Stomach (tissue), 9 donors: Measurements from ENCODE around the gene HOXD4. TPM values are rescaled to one million over a fixed set of nuclear protein-coding genes. Genes with fewer than 3 reads are reported as not detected.

Experiments used
- DNase-seq, 2 donors: peaks; one replicate each; pipeline versions ENCODE4 v3.0.0 to v3.0.0-alpha.2; 2013 to 2019
- H3K27ac ChIP-seq, 5 donors: fragments of 200-600 bp in 4 of 5; sonication (generic) in 4 of 5; one replicate each; pipeline ENCODE4 v1.5.1; 2013 to 2019; ENCODE audit warnings: mild to moderate bottlenecking in 1 of 5, moderate library complexity in 1 of 5
- H3K27me3 ChIP-seq, 3 donors: fragments of 200-600 bp; sonication (generic); one replicate each; pipeline ENCODE4 v1.5.1; 2017 to 2019; ENCODE audit warnings: mixed run types in 1 of 3
- H3K36me3 ChIP-seq, 4 donors: fragments of 200-600 bp; sonication (generic); 1 replicate in 3 of 4; 2 replicates in 1 of 4; pipeline ENCODE4 v1.5.1; 2016 to 2019
- H3K4me1 ChIP-seq, 4 donors: fragments of 200-600 bp; sonication (generic); one replicate each; pipeline ENCODE4 v1.5.1; 2016 to 2019
- H3K4me3 ChIP-seq, 4 donors: fragments of 200-600 bp; sonication (generic) in 3 of 4; one replicate each; pipeline ENCODE4 v1.5.1; 2016 to 2019; ENCODE audit warnings: mild to moderate bottlenecking in 1 of 4
- H3K9me3 ChIP-seq, 4 donors: fragments of 200-600 bp; sonication (generic); one replicate each; pipeline ENCODE4 v1.5.1; 2016 to 2019
- EP300 ChIP-seq: sonication (generic); formaldehyde crosslinking; IDR thresholded peaks from one replicate; pipeline ENCODE4 v1.6.1; 2017; ENCODE audit warnings: antibody characterized with exemption
- POLR2A ChIP-seq, 4 donors: fragments of 450-650 bp; IDR thresholded peaks; one replicate each; pipeline ENCODE4 v1.6.1; 2016; ENCODE audit warnings: antibody characterized with exemption in 4 of 4, control low read depth in 2 of 4, mild to moderate bottlenecking in 1 of 4, moderate library complexity in 1 of 4
- POLR2AphosphoS5 ChIP-seq, 3 donors: sonication (generic); formaldehyde crosslinking; IDR thresholded peaks; one replicate each; pipeline ENCODE4 v1.6.1; 2016; ENCODE audit warnings: antibody characterized with exemption in 3 of 3
- WGBS, 5 donors: extraction: QIAGEN DNeasy Blood & Tissue Kit in 3 of 5; methylation state at CpG; one replicate each; pipeline versions ENCODE4 v1.1.5 to v1.1.7; 2013 to 2018; 5-methylcytosine and 5-hydroxymethylcytosine counted together
- intact Hi-C: fragments of 100-400 bp; cut with DNase I; formaldehyde crosslinking; loops from one replicate; pipeline ENCODE4 v1.15.1; 2023; ENCODE audit warnings: low total_unique reads
- polyA plus RNA-seq, 3 donors: library from polyadenylated mRNA; stranded (reverse); fragments of 200-250 nt; gene quantifications; one replicate each; pipeline ENCODE4 v1.2.3, GENCODE V29; 2013
- total RNA-seq, 5 donors: library from RNA; depleted of rRNA; stranded (reverse); fragments of >200 nt; gene quantifications; one replicate each; pipeline versions ENCODE4 v1.1.0 to v1.2.3, GENCODE V29; 2014 to 2016
- TF ChIP-seq, protein P1 (sequence below), 7 experiments: fragments of 450-650 bp in 4 of 7; fragments of 200-600 bp in 3 of 7; sonication (generic) in 3 of 7; IDR thresholded peaks; one replicate each; pipeline ENCODE4 v1.5.1; 2016 to 2019; ENCODE audit warnings: antibody characterized with exemption in 7 of 7, control low read depth in 2 of 7, mild to moderate bottlenecking in 1 of 7
- donor health status: healthy with polysubstance abuse.
- donor health status: Bipolar disorder and iron deficiency.
- donor health status: healthy.

Gene HOXD4
- total and polyA plus RNA-seq, 8 donors: 0.25 to 9.6 (median 1.6) TPM; not detected in 4

DNA sequence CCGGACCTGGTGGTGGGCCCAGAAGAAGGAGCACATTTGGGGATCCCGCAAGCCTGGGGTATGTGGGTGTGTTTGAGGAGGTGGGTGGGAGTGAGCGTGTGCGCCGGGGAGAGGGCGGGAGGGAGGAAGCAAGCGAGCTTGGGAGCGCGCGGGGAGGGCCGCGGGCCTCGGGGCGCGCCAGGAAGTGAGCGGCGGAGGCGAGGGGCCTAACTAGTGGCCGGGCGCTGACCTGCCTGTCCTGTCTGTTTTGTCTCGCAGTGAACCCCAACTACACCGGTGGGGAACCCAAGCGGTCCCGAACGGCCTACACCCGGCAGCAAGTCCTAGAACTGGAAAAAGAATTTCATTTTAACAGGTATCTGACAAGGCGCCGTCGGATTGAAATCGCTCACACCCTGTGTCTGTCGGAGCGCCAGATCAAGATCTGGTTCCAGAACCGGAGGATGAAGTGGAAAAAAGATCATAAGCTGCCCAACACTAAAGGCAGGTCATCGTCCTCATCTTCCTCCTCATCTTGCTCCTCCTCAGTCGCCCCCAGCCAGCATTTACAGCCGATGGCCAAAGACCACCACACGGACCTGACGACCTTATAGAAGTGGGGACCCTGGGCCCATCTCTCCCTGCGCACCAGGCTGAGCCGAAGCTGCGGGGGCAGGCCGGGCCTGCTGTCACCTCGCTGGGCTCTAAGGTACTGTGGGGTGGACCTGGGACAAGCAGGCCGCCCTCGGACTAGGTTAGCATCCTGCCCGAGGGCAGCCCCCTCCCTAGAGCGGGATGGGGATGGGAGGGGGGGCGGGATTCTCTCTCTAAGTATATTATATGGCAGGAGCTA is 1.2 kb downstream of the HOXD4 start:
- peaks cover 0 to 32% (median 18%) of the 10 kb centered on the region in 4 donors for H3K4me1 ChIP-seq
- H3K27ac ChIP-seq: no peak overlapping the region
- DNase-seq: peak in 1 of 2 donors; percentile 17
- 6 to 13% (median 11%) methylated on average over 43 to 48 of the region's 48 CpGs for WGBS, 5 donors
- H3K4me3 ChIP-seq: peak overlapping the region in 2 of 4 donors; percentile 3 to 8
- TF ChIP-seq POLR2AphosphoS5 (IDR thresholded peaks at IDR 0.05) (no peak), EP300 (no peak), POLR2A (IDR thresholded peaks at IDR 0.05) (no peak)
- TF ChIP-seq, protein P1, sequence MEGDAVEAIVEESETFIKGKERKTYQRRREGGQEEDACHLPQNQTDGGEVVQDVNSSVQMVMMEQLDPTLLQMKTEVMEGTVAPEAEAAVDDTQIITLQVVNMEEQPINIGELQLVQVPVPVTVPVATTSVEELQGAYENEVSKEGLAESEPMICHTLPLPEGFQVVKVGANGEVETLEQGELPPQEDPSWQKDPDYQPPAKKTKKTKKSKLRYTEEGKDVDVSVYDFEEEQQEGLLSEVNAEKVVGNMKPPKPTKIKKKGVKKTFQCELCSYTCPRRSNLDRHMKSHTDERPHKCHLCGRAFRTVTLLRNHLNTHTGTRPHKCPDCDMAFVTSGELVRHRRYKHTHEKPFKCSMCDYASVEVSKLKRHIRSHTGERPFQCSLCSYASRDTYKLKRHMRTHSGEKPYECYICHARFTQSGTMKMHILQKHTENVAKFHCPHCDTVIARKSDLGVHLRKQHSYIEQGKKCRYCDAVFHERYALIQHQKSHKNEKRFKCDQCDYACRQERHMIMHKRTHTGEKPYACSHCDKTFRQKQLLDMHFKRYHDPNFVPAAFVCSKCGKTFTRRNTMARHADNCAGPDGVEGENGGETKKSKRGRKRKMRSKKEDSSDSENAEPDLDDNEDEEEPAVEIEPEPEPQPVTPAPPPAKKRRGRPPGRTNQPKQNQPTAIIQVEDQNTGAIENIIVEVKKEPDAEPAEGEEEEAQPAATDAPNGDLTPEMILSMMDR (IDR thresholded peaks at IDR 0.05): no peak
- peaks cover 38 to 100% (median 97%) of the 10 kb centered on the region in 3 donors for H3K27me3 ChIP-seq
- H3K36me3 ChIP-seq: no peaks in the 10 kb centered on the region
- peaks cover 0 to 8% (median 0%) of the 10 kb centered on the region in 4 donors for H3K9me3 ChIP-seq
- intact Hi-C loops: no loop called here

GRCh38 chr2:176154576-176155252 is 3.4 kb downstream of the HOXD4 start:
- H3K4me1 ChIP-seq: peaks cover 3 to 46% (median 32%) of the 10 kb centered on the region in 4 donors
- WGBS, 5 donors: 10 to 31% (median 20%) methylated on average over 11 of the region's 11 CpGs
- DNase-seq: no peak
- intact Hi-C loops: no loop called here
- no peaks in the 10 kb centered on the region for H3K36me3 ChIP-seq
- no peak overlapping the region for H3K27ac ChIP-seq
- peaks cover 40 to 100% (median 97%) of the 10 kb centered on the region in 3 donors for H3K27me3 ChIP-seq
- peaks cover 0 to 8% (median 0%) of the 10 kb centered on the region in 4 donors for H3K9me3 ChIP-seq
- no peak for TF ChIP-seq POLR2A (IDR thresholded peaks at IDR 0.05)
- no peak for TF ChIP-seq EP300
- no peak for TF ChIP-seq POLR2AphosphoS5 (IDR thresholded peaks at IDR 0.05)
- TF ChIP-seq, protein P1 (IDR thresholded peaks at IDR 0.05): no peak
- no peak overlapping the region for H3K4me3 ChIP-seq

DNA sequence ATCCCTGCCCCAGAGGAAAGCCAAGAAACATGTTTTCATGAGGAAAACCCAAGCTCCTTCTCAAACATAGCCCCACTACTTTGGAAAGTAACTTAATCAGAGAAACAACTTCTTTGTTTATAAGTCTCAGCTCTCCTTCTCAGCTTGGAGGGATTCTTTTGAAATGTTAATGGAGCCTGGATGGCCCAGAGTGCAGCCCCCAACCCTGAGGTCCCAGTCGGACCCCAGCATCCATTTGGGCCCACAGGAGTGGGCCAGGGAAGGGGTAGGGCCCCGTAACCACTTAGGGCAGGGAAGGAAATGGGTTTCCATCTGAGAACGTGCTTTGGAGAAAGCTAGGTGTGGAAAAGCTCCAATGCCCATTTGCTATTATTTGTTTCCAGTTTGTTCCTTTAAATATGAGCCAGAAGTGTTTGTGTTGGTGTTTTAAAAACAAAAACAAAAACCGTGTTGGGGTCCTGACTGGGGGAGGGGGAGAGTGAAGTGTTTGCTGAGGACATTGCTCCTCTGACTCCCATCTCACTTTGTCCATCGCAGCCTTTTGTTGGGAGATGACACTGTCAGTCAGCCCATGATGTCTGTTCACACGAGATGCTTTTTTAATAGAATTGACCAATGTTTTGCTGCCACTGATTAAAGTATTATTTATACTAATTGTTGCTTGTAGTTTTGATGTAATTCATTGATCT is 4.2 kb downstream of the HOXD4 start:
- TF ChIP-seq, protein P1 (IDR thresholded peaks at IDR 0.05): no peak
- no peak for TF ChIP-seq POLR2AphosphoS5 (IDR thresholded peaks at IDR 0.05)
- TF ChIP-seq POLR2A (IDR thresholded peaks at IDR 0.05): no peak
- TF ChIP-seq EP300: no peak
- Histone ChIP-seq H3K27ac (no peak overlapping the region), H3K4me1 (peaks cover 10 to 54% (median 40%) of the 10 kb centered on the region in 4 donors), H3K9me3 (peaks cover 0 to 8% (median 0%) of the 10 kb centered on the region in 4 donors), H3K4me3 (no peak overlapping the region), H3K27me3 (peaks cover 42 to 100% (median 99%) of the 10 kb centered on the region in 3 donors), H3K36me3 (no peaks in the 10 kb centered on the region)
- no peak for DNase-seq
- intact Hi-C loops: no loop called here
- WGBS, 5 donors: 10 to 20% (median 11%) methylated on average over 6 of the region's 6 CpGs

DNA sequence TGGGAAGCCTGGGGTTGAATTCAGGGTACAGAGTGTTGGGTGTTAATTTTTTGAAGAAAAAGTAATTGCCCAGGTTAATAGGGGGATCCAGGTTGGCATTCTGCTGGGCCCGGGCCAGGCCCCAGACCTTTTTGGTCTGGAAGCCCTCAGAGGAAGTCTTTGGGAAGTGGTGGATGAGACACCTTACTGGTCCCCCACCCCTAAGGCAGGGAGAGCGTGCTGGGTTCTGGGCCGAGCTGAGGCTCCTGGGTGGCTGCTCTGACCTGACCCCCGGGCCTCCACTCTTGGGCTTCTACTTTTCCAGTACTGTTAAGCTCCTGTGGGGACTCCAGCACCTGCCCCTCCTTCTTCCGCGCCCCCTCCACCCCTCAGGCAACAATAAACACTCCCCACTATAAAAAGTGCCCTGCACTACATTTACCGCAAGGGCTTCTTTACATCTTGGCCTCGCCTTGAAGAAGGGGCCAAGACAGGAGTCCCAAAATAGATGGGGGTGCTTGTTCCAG is 5.0 kb downstream of the HOXD4 start:
- intact Hi-C loops: no loop called here
- Histone ChIP-seq H3K27ac (no peak overlapping the region), H3K4me1 (peaks cover 12 to 61% (median 44%) of the 10 kb centered on the region in 4 donors), H3K9me3 (peaks cover 0 to 8% (median 0%) of the 10 kb centered on the region in 4 donors), H3K36me3 (no peaks in the 10 kb centered on the region), H3K27me3 (peaks cover 41 to 100% (median 99%) of the 10 kb centered on the region in 3 donors), H3K4me3 (no peak overlapping the region)
- TF ChIP-seq POLR2AphosphoS5 (IDR thresholded peaks at IDR 0.05) (no peak), POLR2A (IDR thresholded peaks at IDR 0.05) (no peak), EP300 (no peak)
- TF ChIP-seq, protein P1 (IDR thresholded peaks at IDR 0.05): no peak
- DNase-seq: no peak
- 14 to 27% (median 23%) methylated on average over 8 of the region's 8 CpGs for WGBS, 5 donors
